Stomach (tissue), 4 donors: Measurements from ENCODE around the gene TYW1.
"Not testable (repeated sequence)": the region's sequence is repeated elsewhere in the genome, so short reads cannot be mapped to it uniquely, and the experiment has no call there.

Experiments used
- CTCF ChIP-seq, 7 experiments: fragments of 450-650 bp in 4 of 7; fragments of 200-600 bp in 3 of 7; sonication (generic) in 3 of 7; IDR thresholded peaks; one replicate each; pipeline ENCODE4 v1.5.1; 2016 to 2019; ENCODE audit warnings: antibody characterized with exemption in 7 of 7, control low read depth in 2 of 7, mild to moderate bottlenecking in 1 of 7
- POLR2A ChIP-seq, 4 donors: fragments of 450-650 bp; IDR thresholded peaks; one replicate each; pipeline ENCODE4 v1.6.1; 2016; ENCODE audit warnings: antibody characterized with exemption in 4 of 4, control low read depth in 2 of 4, mild to moderate bottlenecking in 1 of 4, moderate library complexity in 1 of 4

- not testable (repeated sequence) for TF ChIP-seq CTCF, POLR2A (IDR thresholded peaks at IDR 0.05)
Observed at GRCh38 chr7:67145581-67146193, 149.1 kb downstream of the TYW1 start.
